ENCODE data around the gene GALNT10.

- TF ChIP-seq POLR2AphosphoS5 (IDR thresholded peaks at IDR 0.05; ENCODE audit: low read depth, low read length), result no peak
- TF ChIP-seq CTCF (IDR thresholded peaks at IDR 0.05; ENCODE audit: control extremely low read depth in 1 of 3, insufficient read depth in 1 of 3, low read depth in 1 of 3, low read length in 3 of 3), result no peak
- TF ChIP-seq POLR2A (IDR thresholded peaks at IDR 0.05; ENCODE audit: control extremely low read depth in 1 of 2, low read depth in 2 of 2, low read length in 2 of 2), result no peak
- TF ChIP-seq RXRA (IDR thresholded peaks at IDR 0.05; ENCODE audit: insufficient read depth, low read depth, low read length), result no peak
- no peak for TF ChIP-seq TCF12 (IDR thresholded peaks at IDR 0.05; ENCODE audit: low read depth, low read length)
These were observed 239.9 kb downstream of the GALNT10 start for GRCh38 chr5:154430466-154430865.
